ENCODE results near the gene CMIP. TPM values are rescaled to one million over a fixed set of nuclear protein-coding genes. Genes with fewer than 3 reads are reported as not detected.

Gene CMIP
- total and polyA plus RNA-seq, 7 donors, result 1.4 to 8.9 (median 4.1) TPM

DNA sequence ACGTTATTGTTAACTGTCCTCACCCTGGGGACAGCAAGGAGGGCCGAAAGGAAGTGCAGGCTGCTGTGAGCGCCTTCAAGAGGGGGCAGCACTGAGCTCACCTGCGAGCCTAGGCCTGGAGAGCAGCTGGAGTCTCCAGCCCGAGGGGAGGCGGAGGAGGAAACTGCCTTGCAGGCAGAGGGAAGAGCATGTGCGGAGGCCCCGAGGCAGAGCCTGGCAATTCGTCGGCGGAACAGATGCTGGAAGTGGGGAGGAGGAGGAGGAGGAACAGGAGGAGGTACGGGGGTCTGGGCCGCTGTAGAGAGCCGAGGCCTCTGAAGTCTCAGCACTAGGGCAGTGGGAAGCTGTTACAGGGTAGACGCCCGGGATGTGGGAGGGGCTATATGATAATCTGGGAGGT lies 284.8 kb downstream of the CMIP start:
- Histone ChIP-seq H3K27ac (no peak overlapping the region), H3K4me1 (no peaks in the 10 kb centered on the region), H3K36me3 (ENCODE audit: insufficient read depth in 1 of 2, low read depth in 1 of 2) (no peaks in the 10 kb centered on the region), H3K27me3 (ENCODE audit: insufficient read depth in 3 of 3, low read length in 2 of 3) (peaks cover 0 to 1% (median 0%) of the 10 kb centered on the region in 3 donors), H3K4me3 (no peak overlapping the region), H3K9me3 (no peaks in the 10 kb centered on the region)
- WGBS, 3 donors, result 80 to 84% (median 81%) methylated on average over 16 of the region's 16 CpGs
- TF ChIP-seq, protein P1, sequence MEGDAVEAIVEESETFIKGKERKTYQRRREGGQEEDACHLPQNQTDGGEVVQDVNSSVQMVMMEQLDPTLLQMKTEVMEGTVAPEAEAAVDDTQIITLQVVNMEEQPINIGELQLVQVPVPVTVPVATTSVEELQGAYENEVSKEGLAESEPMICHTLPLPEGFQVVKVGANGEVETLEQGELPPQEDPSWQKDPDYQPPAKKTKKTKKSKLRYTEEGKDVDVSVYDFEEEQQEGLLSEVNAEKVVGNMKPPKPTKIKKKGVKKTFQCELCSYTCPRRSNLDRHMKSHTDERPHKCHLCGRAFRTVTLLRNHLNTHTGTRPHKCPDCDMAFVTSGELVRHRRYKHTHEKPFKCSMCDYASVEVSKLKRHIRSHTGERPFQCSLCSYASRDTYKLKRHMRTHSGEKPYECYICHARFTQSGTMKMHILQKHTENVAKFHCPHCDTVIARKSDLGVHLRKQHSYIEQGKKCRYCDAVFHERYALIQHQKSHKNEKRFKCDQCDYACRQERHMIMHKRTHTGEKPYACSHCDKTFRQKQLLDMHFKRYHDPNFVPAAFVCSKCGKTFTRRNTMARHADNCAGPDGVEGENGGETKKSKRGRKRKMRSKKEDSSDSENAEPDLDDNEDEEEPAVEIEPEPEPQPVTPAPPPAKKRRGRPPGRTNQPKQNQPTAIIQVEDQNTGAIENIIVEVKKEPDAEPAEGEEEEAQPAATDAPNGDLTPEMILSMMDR (IDR thresholded peaks at IDR 0.05), result no peak
- no peak for DNase-seq
- no peak for ATAC-seq
- intact Hi-C loops (cut with DNase I), result loop anchor here in 1 of 2 donors (10.0 kb wide), 1 partner anchor 525 kb away; no protein-coding TSS in a partner anchor

DNA sequence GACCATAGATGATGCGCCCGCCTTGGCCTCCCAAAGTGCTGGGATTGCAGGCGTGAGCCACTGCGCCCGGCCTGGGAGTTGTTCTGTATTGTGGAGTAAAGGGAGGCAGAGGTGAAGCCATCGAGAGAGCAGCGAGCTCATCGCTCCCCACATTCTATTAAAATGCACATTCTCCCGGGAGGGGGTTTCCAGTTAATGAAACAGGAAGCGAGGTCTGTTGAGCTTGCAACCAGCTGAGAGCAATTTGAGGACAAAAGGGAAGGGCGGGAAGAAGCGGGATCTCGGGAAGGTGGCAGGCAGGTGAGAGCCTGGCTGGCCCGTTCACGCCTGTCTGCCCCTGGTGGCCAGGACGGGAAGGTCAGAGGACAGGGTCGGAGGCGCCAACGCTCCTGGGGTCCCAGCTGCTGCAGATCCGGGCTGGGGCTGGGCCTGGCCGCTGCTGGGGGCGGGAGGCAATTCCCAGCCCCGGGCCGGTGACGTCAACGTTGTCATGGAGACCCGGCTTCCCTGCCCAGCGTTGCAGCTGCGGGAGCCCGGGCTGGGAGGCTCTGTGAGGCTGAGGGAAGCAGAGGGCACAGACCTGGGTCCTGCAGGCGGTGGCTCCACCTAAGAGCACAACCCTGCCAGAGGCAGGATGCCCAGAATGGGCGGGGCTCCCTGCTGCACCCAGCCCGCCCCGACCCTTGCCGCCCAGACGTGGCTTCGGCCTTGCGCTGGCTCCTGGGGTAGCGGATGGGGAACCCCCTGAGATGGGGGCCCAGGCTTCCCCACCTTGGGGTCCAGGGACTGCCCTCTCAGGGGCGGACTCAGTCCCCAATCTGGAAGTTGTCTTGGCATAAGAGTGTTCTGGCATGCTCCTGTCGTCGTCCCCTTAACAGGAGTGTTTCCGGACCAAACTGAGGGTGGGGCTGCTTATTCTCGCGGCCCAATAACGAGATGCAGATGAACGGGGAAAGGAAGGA lies 285.8 kb downstream of the CMIP start:
- 13 to 16% (median 13%) methylated on average over 45 to 47 of the region's 47 CpGs for WGBS, 3 donors
- TF ChIP-seq, protein P1 (IDR thresholded peaks at IDR 0.05), result peak; percentile 44
- H3K36me3 ChIP-seq (ENCODE audit: insufficient read depth in 1 of 2, low read depth in 1 of 2), result no peaks in the 10 kb centered on the region
- H3K27ac ChIP-seq, result no peak overlapping the region
- ATAC-seq (peak; percentile 58 to 76 (median 69)), DNase-seq (peak; percentile 79 to 87)
- H3K4me3 ChIP-seq, result peak overlapping the region; percentile 54
- intact Hi-C loops (cut with DNase I), result loop anchor here in 1 of 2 donors (10.0 kb wide), 2 partner anchors 696 to 726 kb away; partner anchors contain the start of genes ATMIN, CENPN and CMC2
- no peaks in the 10 kb centered on the region for H3K4me1 ChIP-seq
- no peaks in the 10 kb centered on the region for H3K9me3 ChIP-seq
- H3K27me3 ChIP-seq (ENCODE audit: insufficient read depth in 3 of 3, low read length in 2 of 3), result no peaks in the 10 kb centered on the region

DNA sequence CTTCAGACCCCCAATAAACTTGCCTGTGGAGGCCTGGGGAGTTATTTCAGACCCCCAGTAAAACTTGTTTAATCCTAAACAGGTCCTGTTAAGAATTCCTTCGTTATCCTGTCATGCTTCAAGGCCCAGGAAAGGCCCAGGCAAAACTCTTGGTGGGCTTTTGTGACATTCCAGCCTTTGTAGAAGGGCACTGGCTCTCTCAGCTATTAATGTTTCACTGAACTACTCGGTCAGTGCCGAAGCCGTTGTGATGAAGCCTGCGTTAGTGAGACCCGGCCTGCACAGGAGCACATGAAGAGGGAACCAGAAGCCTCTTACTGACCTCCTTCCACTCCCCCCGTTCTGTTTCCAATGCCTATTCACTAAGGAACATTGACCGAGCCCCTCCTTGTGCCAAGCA lies 287.0 kb downstream of the CMIP start:
- Histone ChIP-seq H3K27ac (no peak overlapping the region), H3K36me3 (ENCODE audit: insufficient read depth in 1 of 2, low read depth in 1 of 2) (no peaks in the 10 kb centered on the region), H3K27me3 (ENCODE audit: insufficient read depth in 3 of 3, low read length in 2 of 3) (no peaks in the 10 kb centered on the region), H3K4me1 (no peaks in the 10 kb centered on the region), H3K9me3 (no peaks in the 10 kb centered on the region), H3K4me3 (no peak overlapping the region)
- TF ChIP-seq, protein P1 (IDR thresholded peaks at IDR 0.05), result no peak
- ATAC-seq, result no peak
- 87 to 93% (median 88%) methylated on average over 8 of the region's 8 CpGs for WGBS, 3 donors
- DNase-seq, result no peak
- intact Hi-C loops (cut with DNase I), result loop anchor here in 1 of 2 donors (10.0 kb wide), 2 partner anchors 697 to 727 kb away; partner anchors contain the start of genes ATMIN, CENPN and CMC2

DNA sequence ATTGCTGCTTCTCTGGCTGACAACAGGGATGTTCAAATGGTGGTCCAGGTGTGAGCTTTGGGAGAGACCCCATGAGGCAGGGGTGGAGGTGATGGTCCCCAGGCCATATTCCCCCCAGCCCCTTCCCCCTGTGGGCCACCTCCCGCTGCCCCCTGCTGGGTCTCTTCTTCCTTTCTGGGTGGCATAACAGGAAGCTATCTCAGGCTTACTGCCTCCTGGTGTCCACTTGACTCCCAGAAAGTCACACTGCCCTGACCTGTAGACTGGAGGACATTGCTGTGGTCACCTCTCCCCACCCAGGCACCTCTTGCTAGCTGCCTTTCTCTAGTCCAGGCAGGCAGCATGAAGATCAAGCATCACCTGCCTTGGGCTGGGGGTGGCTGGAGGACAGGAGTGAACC lies 288.1 kb downstream of the CMIP start:
- 89 to 100% (median 100%) methylated on average over 1 of the region's 1 CpG for WGBS, 3 donors
- intact Hi-C loops (cut with DNase I), result loop anchor here in 1 of 2 donors (10.0 kb wide), 2 partner anchors 698 to 728 kb away; partner anchors contain the start of genes ATMIN, CENPN and CMC2
- H3K27me3 ChIP-seq (ENCODE audit: insufficient read depth in 3 of 3, low read length in 2 of 3), result no peaks in the 10 kb centered on the region

More for the DNA sequence above, 288.1 kb downstream of the CMIP start:
- Histone ChIP-seq H3K9me3 (no peaks in the 10 kb centered on the region), H3K4me1 (no peaks in the 10 kb centered on the region), H3K27ac (no peak overlapping the region), H3K4me3 (no peak overlapping the region), H3K36me3 (ENCODE audit: insufficient read depth in 1 of 2, low read depth in 1 of 2) (no peaks in the 10 kb centered on the region)
- no peak for DNase-seq
- no peak for ATAC-seq
- TF ChIP-seq, protein P1 (IDR thresholded peaks at IDR 0.05), result no peak
